Astrocyte (in vitro differentiated cells and primary cell): ENCODE results near the gene ANXA1. TPM values are rescaled to one million over a fixed set of nuclear protein-coding genes. Genes with fewer than 3 reads are reported as not detected.
A peak's percentile ranks its signal among the peaks of the same experiment; 100 is the strongest.

Experiments
- DNase-seq: peaks from one replicate; pipeline ENCODE4 v3.0.0-alpha.2; 2010; ENCODE audit warnings: low read depth
- FAIRE-seq: peaks from 2 replicates; lab custom pipeline; 2011; peaks lifted over from hg19 to GRCh38; lab: Jason Lieb, UNC
- H2AFZ ChIP-seq: 2 replicates; pipeline ENCODE4 v1.6.0; 2012; ENCODE audit warnings: low read depth, low read length, inconsistent platforms
- H3K27ac ChIP-seq: 2 replicates; pipeline ENCODE4 v1.5.1; 2011; ENCODE audit warnings: low read depth, low read length, inconsistent platforms
- H3K27me3 ChIP-seq: 2 replicates; pipeline ENCODE4 v1.6.0; 2011; ENCODE audit warnings: low read length, inconsistent platforms; ENCODE audit not compliant: insufficient read depth
- H3K36me3 ChIP-seq: 2 replicates; pipeline ENCODE4 v1.5.1; 2011; ENCODE audit warnings: low read length, inconsistent platforms; ENCODE audit not compliant: insufficient read depth
- H3K4me1 ChIP-seq: 2 replicates; pipeline ENCODE4 v1.5.1; 2011; ENCODE audit warnings: low read length, inconsistent platforms; ENCODE audit not compliant: insufficient read depth
- H3K4me2 ChIP-seq: 2 replicates; pipeline ENCODE4 v1.6.0; 2012; ENCODE audit warnings: low read length, inconsistent platforms
- H3K4me3 ChIP-seq: 2 replicates; pipeline ENCODE4 v1.5.1; 2011; ENCODE audit warnings: low read depth, mild to moderate bottlenecking, low read length, inconsistent platforms; ENCODE audit not compliant: insufficient read depth
- H3K79me2 ChIP-seq: 2 replicates; pipeline ENCODE4 v1.6.0; 2012; ENCODE audit warnings: mild to moderate bottlenecking, low read length, inconsistent platforms; ENCODE audit not compliant: insufficient read depth
- H3K9ac ChIP-seq: 2 replicates; pipeline ENCODE4 v1.6.0; 2012; ENCODE audit warnings: mild to moderate bottlenecking, low read length, inconsistent platforms
- H3K9me3 ChIP-seq: 2 replicates; pipeline ENCODE4 v1.5.1; 2012; ENCODE audit warnings: low read depth, mild to moderate bottlenecking, low read length, inconsistent platforms; ENCODE audit not compliant: insufficient read depth
- H4K20me1 ChIP-seq: 2 replicates; pipeline ENCODE4 v1.6.0; 2012; ENCODE audit warnings: low read length, inconsistent platforms; ENCODE audit not compliant: insufficient read depth
- H3K27ac Mint-ChIP-seq: one replicate; pipeline ENCODE4 v1.8.0; 2021; ENCODE audit warnings: mild to moderate bottlenecking, mixed read lengths; ENCODE audit not compliant: unreplicated experiment
- H3K27me3 Mint-ChIP-seq: one replicate; pipeline ENCODE4 v1.8.0; 2021; ENCODE audit warnings: low read depth, mixed read lengths; ENCODE audit not compliant: unreplicated experiment
- H3K36me3 Mint-ChIP-seq: one replicate; pipeline ENCODE4 v1.8.0; 2021; ENCODE audit warnings: low read depth, mixed read lengths; ENCODE audit not compliant: unreplicated experiment
- H3K4me1 Mint-ChIP-seq: one replicate; pipeline ENCODE4 v1.8.0; 2021; ENCODE audit warnings: low read depth, mixed read lengths; ENCODE audit not compliant: unreplicated experiment
- H3K4me3 Mint-ChIP-seq: one replicate; pipeline ENCODE4 v1.8.0; 2021; ENCODE audit warnings: mild to moderate bottlenecking, moderate library complexity, mixed read lengths; ENCODE audit not compliant: unreplicated experiment
- H3K9me3 Mint-ChIP-seq: one replicate; pipeline ENCODE4 v1.8.0; 2021; ENCODE audit warnings: mild to moderate bottlenecking, mixed read lengths; ENCODE audit not compliant: unreplicated experiment
- CTCF ChIP-seq: IDR thresholded peaks from 2 replicates; pipeline ENCODE4 v1.5.1; 2011; ENCODE audit warnings: low read depth, mild to moderate bottlenecking, inconsistent platforms, low read length, moderate library complexity; ENCODE audit not compliant: insufficient read depth
- EZH2 ChIP-seq: IDR thresholded peaks from 2 replicates; pipeline ENCODE4 v1.6.1; 2012; ENCODE audit warnings: mild to moderate bottlenecking, low read length, inconsistent platforms; ENCODE audit not compliant: insufficient read depth
- total RNA-seq: library from RNA; stranded (reverse); gene quantifications from 2 replicates; pipeline ENCODE4 v1.2.1, GENCODE V29; 2021

ANXA1 gene
- total RNA-seq, 1 donor from 2014 or later = 637 TPM

- DNase-seq (no peak), FAIRE-seq (no peak)
- Histone ChIP-seq H3K27me3 (no peaks in the 10 kb centered on the region), H4K20me1 (no peaks in the 10 kb centered on the region), H3K4me3 (no peak overlapping the region), H3K27ac (no peak overlapping the region), H3K4me1 (peaks cover 20% of the 10 kb centered on the region), H3K9me3 (no peaks in the 10 kb centered on the region), H3K36me3 (no peaks in the 10 kb centered on the region), H3K9ac (no peak overlapping the region), H2AFZ (no peak overlapping the region), H3K79me2 (no peaks in the 10 kb centered on the region), H3K4me2 (no peak overlapping the region)
- Mint-ChIP-seq H3K36me3 (peaks cover 2% of the 10 kb centered on the region), H3K9me3 (no peaks in the 10 kb centered on the region), H3K27me3 (no peaks in the 10 kb centered on the region), H3K27ac (no peak overlapping the region), H3K4me3 (no peak overlapping the region), H3K4me1 (peaks cover 40% of the 10 kb centered on the region)
- no peak for TF ChIP-seq EZH2
- no peak for TF ChIP-seq CTCF
These were observed 10.4 kb upstream of the ANXA1 start for GRCh38 chr9:73141282-73141681.

DNA sequence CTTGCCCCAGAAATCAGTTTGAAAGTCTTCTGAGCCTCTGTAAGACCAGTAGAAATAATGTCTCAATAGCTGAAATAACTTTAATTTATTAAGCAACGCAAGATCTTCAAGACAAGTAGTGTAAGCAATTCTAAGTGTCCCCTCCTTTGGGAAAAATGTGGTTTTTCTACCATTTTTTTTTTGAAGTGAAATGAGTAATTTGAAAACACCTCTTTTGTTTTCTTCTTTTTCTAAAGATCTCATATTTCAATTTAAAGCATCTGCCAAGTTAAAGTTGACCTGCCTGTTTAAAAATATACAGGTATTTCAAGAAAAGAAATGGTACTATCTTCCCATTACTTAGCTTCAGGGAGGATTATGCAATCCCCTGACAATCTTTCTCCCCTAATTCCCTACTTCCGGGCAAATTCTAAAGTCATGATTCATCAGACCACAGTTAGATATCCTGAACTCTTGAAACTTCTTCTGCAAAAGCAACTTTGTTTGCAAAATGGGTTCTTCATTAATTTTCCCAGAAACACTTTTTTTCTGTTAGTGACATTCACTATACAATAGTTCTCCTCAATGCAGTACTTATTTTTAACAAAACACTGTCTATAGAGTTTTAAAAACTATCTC lies 7.8 kb upstream of the ANXA1 start:
- Mint-ChIP-seq H3K27ac (peak overlapping the region; percentile 97), H3K4me3 (no peak overlapping the region), H3K36me3 (peaks cover 2% of the 10 kb centered on the region), H3K9me3 (no peaks in the 10 kb centered on the region), H3K27me3 (no peaks in the 10 kb centered on the region), H3K4me1 (peaks cover 42% of the 10 kb centered on the region)
- Histone ChIP-seq H3K9ac (no peak overlapping the region), H3K79me2 (no peaks in the 10 kb centered on the region), H4K20me1 (no peaks in the 10 kb centered on the region), H3K9me3 (no peaks in the 10 kb centered on the region), H3K4me3 (no peak overlapping the region), H2AFZ (no peak overlapping the region), H3K27ac (peak overlapping the region; percentile 32), H3K27me3 (no peaks in the 10 kb centered on the region), H3K36me3 (no peaks in the 10 kb centered on the region), H3K4me2 (peak overlapping the region; percentile 39), H3K4me1 (peaks cover 17% of the 10 kb centered on the region)
- DNase-seq (peak; percentile 88), FAIRE-seq (peak; percentile 92)
- no peak for TF ChIP-seq EZH2

DNA sequence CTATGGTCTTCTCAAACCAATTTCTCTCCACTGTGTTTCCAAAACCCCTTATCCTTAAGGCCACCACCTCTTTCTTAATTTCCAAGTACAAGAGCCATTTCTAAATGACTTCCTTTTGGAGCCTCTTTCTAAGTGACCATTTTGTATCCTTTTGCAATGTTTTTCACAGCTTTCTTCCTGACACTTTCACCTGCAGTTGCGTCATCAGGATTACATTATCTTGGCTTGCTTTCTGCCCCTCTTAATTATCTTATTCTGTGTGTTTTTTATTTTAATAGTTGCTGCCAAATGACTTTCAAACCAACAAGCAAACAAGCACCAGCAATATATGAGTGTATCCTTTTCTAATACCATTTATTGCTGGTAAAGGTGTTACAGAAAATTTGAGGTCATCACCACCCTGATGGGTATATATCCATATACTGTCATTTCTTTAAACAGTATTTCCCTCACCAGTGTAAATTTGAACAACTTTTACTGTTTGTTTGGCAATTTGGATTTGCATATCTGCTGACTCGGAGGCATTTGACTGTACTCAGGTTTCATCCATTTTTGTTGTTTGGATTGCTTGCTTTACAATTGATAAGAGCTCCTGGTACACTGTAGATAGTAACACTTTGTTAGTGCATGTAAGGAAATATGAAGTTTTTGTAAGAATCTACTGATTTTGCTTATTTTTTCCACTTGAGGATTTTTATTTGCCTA lies 5.4 kb upstream of the ANXA1 start:
- Histone ChIP-seq H3K27ac (no peak overlapping the region), H3K4me3 (no peak overlapping the region), H3K4me1 (peaks cover 34% of the 10 kb centered on the region), H3K27me3 (no peaks in the 10 kb centered on the region), H3K9ac (no peak overlapping the region), H3K36me3 (no peaks in the 10 kb centered on the region), H3K79me2 (peaks cover 4% of the 10 kb centered on the region), H2AFZ (no peak overlapping the region), H3K4me2 (no peak overlapping the region), H3K9me3 (no peaks in the 10 kb centered on the region), H4K20me1 (no peaks in the 10 kb centered on the region)
- Mint-ChIP-seq H3K4me3 (no peak overlapping the region), H3K4me1 (peaks cover 55% of the 10 kb centered on the region), H3K27me3 (no peaks in the 10 kb centered on the region), H3K9me3 (no peaks in the 10 kb centered on the region), H3K27ac (peak overlapping the region; percentile 23), H3K36me3 (peaks cover 2% of the 10 kb centered on the region)
- FAIRE-seq = no peak
- DNase-seq = no peak
- no peak for TF ChIP-seq CTCF
- TF ChIP-seq EZH2 = no peak
